IgD-negative memory B cell (primary cell): Measurements from ENCODE around the gene PTPRJ. TPM values are rescaled to one million over a fixed set of nuclear protein-coding genes. Genes with fewer than 3 reads are reported as not detected.
"Not testable (repeated sequence)": the region's sequence is repeated elsewhere in the genome, so short reads cannot be mapped to it uniquely, and the experiment has no call there.

Experiments
- H3K27ac Mint-ChIP-seq, 3 donors: one replicate each; pipeline ENCODE4 v1.8.0; 2020 to 2022; ENCODE audit warnings: mild to moderate bottlenecking in 3 of 3, mixed read lengths in 3 of 3, moderate library complexity in 1 of 3
- H3K27me3 Mint-ChIP-seq: one replicate; pipeline ENCODE4 v1.8.0; 2021; ENCODE audit warnings: mixed read lengths
- H3K36me3 Mint-ChIP-seq: one replicate; pipeline ENCODE4 v1.8.0; 2020; ENCODE audit warnings: mild to moderate bottlenecking, mixed read lengths
- H3K4me1 Mint-ChIP-seq, 3 donors: one replicate each; pipeline ENCODE4 v1.8.0; 2020 to 2022; ENCODE audit warnings: mixed read lengths in 3 of 3, mild to moderate bottlenecking in 1 of 3
- H3K4me3 Mint-ChIP-seq, 4 donors: one replicate each; pipeline ENCODE4 v1.8.0; 2020 to 2022; ENCODE audit warnings: mild to moderate bottlenecking in 4 of 4, mixed read lengths in 4 of 4, moderate library complexity in 3 of 4
- H3K9me3 Mint-ChIP-seq, 3 donors: one replicate each; pipeline ENCODE4 v1.8.0; 2020 to 2021; ENCODE audit warnings: mixed read lengths in 3 of 3, mild to moderate bottlenecking in 1 of 3
- polyA plus RNA-seq: library from polyadenylated mRNA; unstranded; fragments of 300-500 nt; fragmentation: Illumina TruSeq; gene quantifications from one replicate; pipeline ENCODE4 v1.2.3, GENCODE V29; 2021

Gene PTPRJ
- polyA plus RNA-seq, 1 donor from 2014 or later = 8.1 TPM

- H3K27ac Mint-ChIP-seq = peak overlapping the region in 2 of 3 donors; percentile 61 to 67
- peaks cover 23 to 28% (median 23%) of the 10 kb centered on the region in 3 donors for H3K4me1 Mint-ChIP-seq
- not testable (repeated sequence) for H3K27me3 Mint-ChIP-seq, H3K9me3 Mint-ChIP-seq, H3K36me3 Mint-ChIP-seq
- peak overlapping the region in 1 of 4 donors; percentile 6 for H3K4me3 Mint-ChIP-seq
Measured at GRCh38 chr11:47951504-47951903, 28.9 kb upstream of the PTPRJ start.

GRCh38 chr11:47955061-47955755 lies 25.2 kb upstream of the PTPRJ start:
- peaks cover 13 to 23% (median 13%) of the 10 kb centered on the region in 3 donors for H3K4me1 Mint-ChIP-seq

DNA sequence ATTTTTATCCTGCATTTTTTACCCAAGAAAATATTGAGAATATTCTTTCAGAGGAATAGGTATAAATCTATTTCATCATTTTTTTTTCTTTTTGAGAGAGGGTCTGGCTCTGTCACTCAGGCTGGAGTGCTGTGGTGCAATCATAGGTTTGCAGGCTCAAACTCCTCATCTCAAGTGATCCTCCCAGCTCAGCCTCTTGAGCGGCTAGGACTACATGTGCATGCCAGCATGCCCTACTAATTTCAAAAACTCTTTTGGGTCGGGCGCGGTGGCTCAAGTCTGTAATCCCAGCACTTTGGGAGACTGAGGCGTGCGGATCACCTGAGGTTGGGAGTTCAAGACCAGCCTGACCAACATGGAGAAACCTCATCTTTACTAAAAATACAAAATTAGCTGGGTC lies 20.3 kb upstream of the PTPRJ start:
- H3K27ac Mint-ChIP-seq = no peak overlapping the region
- H3K27me3 Mint-ChIP-seq = no peaks in the 10 kb centered on the region
- no peaks in the 10 kb centered on the region for H3K9me3 Mint-ChIP-seq
- peaks cover 0 to 8% (median 2%) of the 10 kb centered on the region in 3 donors for H3K4me1 Mint-ChIP-seq
- H3K36me3 Mint-ChIP-seq = no peaks in the 10 kb centered on the region
- H3K4me3 Mint-ChIP-seq = no peak overlapping the region

More at GRCh38 chr11:47955061-47955755, 25.2 kb upstream of the PTPRJ start:
- H3K27me3 Mint-ChIP-seq = no peaks in the 10 kb centered on the region
- no peaks in the 10 kb centered on the region for H3K9me3 Mint-ChIP-seq
- H3K27ac Mint-ChIP-seq = peak overlapping the region; percentile 24 to 89 (median 47)
- no peak overlapping the region for H3K4me3 Mint-ChIP-seq
- H3K36me3 Mint-ChIP-seq = no peaks in the 10 kb centered on the region

GRCh38 chr11:47961383-47961782 lies 19.0 kb upstream of the PTPRJ start:
- Mint-ChIP-seq H3K27ac (peak overlapping the region in 2 of 3 donors; percentile 73), H3K27me3 (no peaks in the 10 kb centered on the region), H3K9me3 (no peaks in the 10 kb centered on the region), H3K4me1 (no peaks in the 10 kb centered on the region), H3K36me3 (no peaks in the 10 kb centered on the region), H3K4me3 (no peak overlapping the region)

- H3K27me3 Mint-ChIP-seq = no peaks in the 10 kb centered on the region
- H3K9me3 Mint-ChIP-seq = no peaks in the 10 kb centered on the region
- H3K4me3 Mint-ChIP-seq = no peak overlapping the region
- no peaks in the 10 kb centered on the region for H3K4me1 Mint-ChIP-seq
- H3K36me3 Mint-ChIP-seq = no peaks in the 10 kb centered on the region
- H3K27ac Mint-ChIP-seq = peak overlapping the region in 1 of 3 donors; percentile 31
Measured at GRCh38 chr11:47964546-47964945, 15.8 kb upstream of the PTPRJ start.

GRCh38 chr11:47967577-47968525 lies 12.5 kb upstream of the PTPRJ start:
- Mint-ChIP-seq H3K27me3 (no peaks in the 10 kb centered on the region), H3K27ac (peak overlapping the region in 1 of 3 donors; percentile 32), H3K4me1 (no peaks in the 10 kb centered on the region), H3K4me3 (no peak overlapping the region), H3K36me3 (no peaks in the 10 kb centered on the region), H3K9me3 (no peaks in the 10 kb centered on the region)

- no peaks in the 10 kb centered on the region for H3K9me3 Mint-ChIP-seq
Measured at GRCh38 chr11:47969401-47969800, 11.0 kb upstream of the PTPRJ start.

DNA sequence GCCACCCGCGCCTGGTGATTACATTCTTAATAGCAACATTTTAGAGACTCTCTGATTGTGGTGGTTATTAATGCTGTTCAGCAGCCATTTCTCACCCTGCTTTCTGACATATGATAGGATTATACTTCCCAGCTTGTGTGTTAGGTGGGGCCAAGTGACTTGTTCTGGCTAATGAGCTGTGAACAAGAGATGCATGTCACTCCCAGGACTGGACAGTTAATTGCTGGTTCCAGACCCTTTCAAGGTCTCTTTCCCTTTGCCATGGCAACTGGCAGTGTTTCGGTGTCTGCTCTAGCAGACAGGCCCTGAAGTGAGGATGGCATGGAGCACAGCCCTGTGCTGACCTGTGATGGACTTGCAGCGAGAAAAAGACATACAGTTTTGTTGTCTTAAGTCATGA lies 8.9 kb upstream of the PTPRJ start:
- Mint-ChIP-seq H3K9me3 (no peaks in the 10 kb centered on the region), H3K4me3 (peak overlapping the region in 1 of 4 donors; percentile 6), H3K4me1 (peaks cover 10 to 12% (median 11%) of the 10 kb centered on the region in 3 donors), H3K36me3 (no peaks in the 10 kb centered on the region), H3K27ac (no peak overlapping the region), H3K27me3 (no peaks in the 10 kb centered on the region)

More at GRCh38 chr11:47969401-47969800, 11.0 kb upstream of the PTPRJ start:
- Mint-ChIP-seq H3K27me3 (no peaks in the 10 kb centered on the region), H3K36me3 (no peaks in the 10 kb centered on the region), H3K27ac (peak overlapping the region in 1 of 3 donors; percentile 64), H3K4me1 (peaks cover 4 to 6% (median 5%) of the 10 kb centered on the region in 3 donors), H3K4me3 (no peak overlapping the region)

- peaks cover 10 to 12% (median 11%) of the 10 kb centered on the region in 3 donors for H3K4me1 Mint-ChIP-seq
- H3K27me3 Mint-ChIP-seq = no peaks in the 10 kb centered on the region
- no peaks in the 10 kb centered on the region for H3K36me3 Mint-ChIP-seq
- H3K4me3 Mint-ChIP-seq = no peak overlapping the region
- H3K27ac Mint-ChIP-seq = no peak overlapping the region
- no peaks in the 10 kb centered on the region for H3K9me3 Mint-ChIP-seq
Measured at GRCh38 chr11:47973173-47973572, 7.2 kb upstream of the PTPRJ start.

- Mint-ChIP-seq H3K9me3 (peaks cover 0 to 1% (median 0%) of the 10 kb centered on the region in 3 donors), H3K36me3 (no peaks in the 10 kb centered on the region), H3K27me3 (no peaks in the 10 kb centered on the region), H3K4me3 (peak overlapping the region in 1 of 4 donors; percentile 8), H3K27ac (peak overlapping the region in 1 of 3 donors; percentile 17), H3K4me1 (peaks cover 15 to 19% (median 18%) of the 10 kb centered on the region in 3 donors)
Measured at GRCh38 chr11:47976931-47977330, 3.4 kb upstream of the PTPRJ start.

DNA sequence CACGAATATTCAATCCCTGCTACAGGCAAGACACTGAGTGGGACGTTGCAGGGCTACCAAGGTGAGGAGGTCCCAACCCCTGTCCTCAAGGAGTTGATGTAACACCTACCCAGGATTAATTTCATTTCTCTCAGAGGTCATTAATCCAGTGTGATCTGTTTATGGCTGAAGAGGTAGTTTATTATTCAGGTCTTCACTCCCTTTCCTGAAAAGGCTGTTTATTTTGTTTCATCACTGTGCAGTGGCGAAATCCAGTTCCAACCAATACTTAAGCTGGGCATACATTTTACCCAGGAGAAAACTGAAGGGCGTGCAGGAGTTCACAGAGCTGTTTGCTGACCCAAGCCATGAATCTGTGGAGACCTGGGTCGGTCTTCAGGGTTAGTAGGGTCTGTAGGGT lies 2.7 kb upstream of the PTPRJ start:
- H3K27ac Mint-ChIP-seq = no peak overlapping the region

GRCh38 chr11:47979378-47980087 lies 826 bp upstream of the PTPRJ start:
- Mint-ChIP-seq H3K27ac (peak overlapping the region in 2 of 3 donors; percentile 3 to 73), H3K4me1 (peaks cover 19 to 28% (median 21%) of the 10 kb centered on the region in 3 donors), H3K36me3 (no peaks in the 10 kb centered on the region), H3K4me3 (peak overlapping the region; percentile 32 to 87 (median 46)), H3K27me3 (peaks cover 2% of the 10 kb centered on the region), H3K9me3 (peaks cover 0 to 1% (median 0%) of the 10 kb centered on the region in 3 donors)

More for the DNA sequence above, 2.7 kb upstream of the PTPRJ start:
- Mint-ChIP-seq H3K27me3 (no peaks in the 10 kb centered on the region), H3K9me3 (peaks cover 0 to 1% (median 0%) of the 10 kb centered on the region in 3 donors), H3K4me1 (peaks cover 16 to 23% (median 22%) of the 10 kb centered on the region in 3 donors), H3K4me3 (peak overlapping the region in 1 of 4 donors; percentile 17), H3K36me3 (no peaks in the 10 kb centered on the region)

DNA sequence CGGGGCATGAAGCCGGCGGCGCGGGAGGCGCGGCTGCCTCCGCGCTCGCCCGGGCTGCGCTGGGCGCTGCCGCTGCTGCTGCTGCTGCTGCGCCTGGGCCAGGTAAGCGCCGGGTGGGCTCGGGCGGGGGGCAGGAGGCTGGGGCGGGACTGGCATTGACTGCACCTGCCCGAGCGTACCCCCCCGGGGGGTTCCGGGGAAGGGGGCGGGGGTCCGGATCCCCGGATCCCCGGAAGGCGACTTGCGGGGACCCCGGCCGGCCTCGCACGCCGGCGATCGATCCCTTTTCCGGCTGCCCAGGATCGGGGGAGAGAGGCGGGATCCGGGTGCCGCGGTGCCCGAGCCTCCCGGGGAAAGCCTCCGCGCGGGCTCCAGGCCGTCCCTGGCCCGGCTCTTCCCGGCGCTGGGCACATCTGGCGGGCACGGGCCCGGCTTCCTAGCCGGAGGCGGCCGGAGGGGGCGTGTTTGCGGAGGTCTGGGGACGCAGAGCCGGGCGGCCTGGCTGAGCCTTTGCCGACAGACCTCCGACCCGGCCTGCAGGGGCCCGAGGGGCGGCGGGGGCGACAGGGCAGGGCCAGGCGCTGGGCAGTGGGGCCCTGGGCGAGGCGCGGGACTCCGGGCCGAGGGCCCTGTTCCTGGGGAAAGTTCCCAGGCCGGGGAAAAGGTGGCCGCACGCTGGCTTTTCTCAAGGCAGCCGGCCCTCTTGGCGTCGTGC lies 705 bp downstream of the PTPRJ start:
- no peak overlapping the region for H3K27ac Mint-ChIP-seq
- H3K27me3 Mint-ChIP-seq = peaks cover 2% of the 10 kb centered on the region
- H3K36me3 Mint-ChIP-seq = peaks cover 1% of the 10 kb centered on the region
- peaks cover 15 to 25% (median 17%) of the 10 kb centered on the region in 3 donors for H3K4me1 Mint-ChIP-seq
- H3K4me3 Mint-ChIP-seq = peak overlapping the region; percentile 87 to 97 (median 90)
- peaks cover 0 to 1% (median 0%) of the 10 kb centered on the region in 3 donors for H3K9me3 Mint-ChIP-seq
